ENCODE measurements around the gene EDIL3. TPM values are rescaled to one million over a fixed set of nuclear protein-coding genes. Genes with fewer than 3 reads are reported as not detected.

The EDIL3 gene
- total and polyA plus RNA-seq, 9 of the 15 experiments (the other 6 are each of a cell fraction or from before 2014, with no cell fraction given) = 0.09 TPM; not detected in 8

DNA sequence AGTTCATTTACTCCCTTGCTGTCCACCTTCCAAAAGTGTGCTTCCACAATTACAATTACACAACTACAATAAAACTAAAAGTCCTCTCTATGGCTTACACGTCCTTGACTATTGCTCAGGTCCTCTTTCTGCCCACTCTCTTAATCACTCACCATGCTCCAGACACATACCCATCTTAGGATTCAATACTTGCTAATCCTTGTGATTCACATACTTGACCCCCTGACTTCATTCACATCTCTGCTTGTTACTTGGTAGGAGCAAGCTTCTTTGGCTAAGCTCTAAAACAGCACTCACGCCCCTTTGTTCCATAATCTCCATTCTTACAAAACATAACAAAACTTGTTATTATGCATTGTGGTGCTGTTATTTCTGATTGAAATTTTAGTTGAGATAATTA, 215.8 kb downstream of the EDIL3 start:
- TF ChIP-seq, protein P1, sequence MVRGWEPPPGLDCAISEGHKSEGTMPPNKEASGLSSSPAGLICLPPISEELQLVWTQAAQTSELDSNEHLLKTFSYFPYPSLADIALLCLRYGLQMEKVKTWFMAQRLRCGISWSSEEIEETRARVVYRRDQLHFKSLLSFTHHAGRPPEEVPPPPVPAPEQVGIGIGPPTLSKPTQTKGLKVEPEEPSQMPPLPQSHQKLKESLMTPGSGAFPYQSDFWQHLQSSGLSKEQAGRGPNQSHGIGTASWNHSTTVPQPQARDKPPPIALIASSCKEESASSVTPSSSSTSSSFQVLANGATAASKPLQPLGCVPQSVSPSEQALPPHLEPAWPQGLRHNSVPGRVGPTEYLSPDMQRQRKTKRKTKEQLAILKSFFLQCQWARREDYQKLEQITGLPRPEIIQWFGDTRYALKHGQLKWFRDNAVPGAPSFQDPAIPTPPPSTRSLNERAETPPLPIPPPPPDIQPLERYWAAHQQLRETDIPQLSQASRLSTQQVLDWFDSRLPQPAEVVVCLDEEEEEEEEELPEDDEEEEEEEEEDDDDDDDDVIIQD (CRISPR knock-in tag; IDR thresholded peaks at IDR 0.05) = no peak
- TF ChIP-seq HDAC8 (tag; IDR thresholded peaks at IDR 0.05) (no peak), PHF20 (IDR thresholded peaks at IDR 0.05; ENCODE audit: partially characterized antibody) (no peak), ZNF507 (tag; conservative IDR thresholded peaks at IDR 0.05) (no peak), ATF1 (CRISPR knock-in tag; IDR thresholded peaks at IDR 0.05) (no peak), ATF1 (tag; IDR thresholded peaks at IDR 0.05) (no peak)
- DNase-seq (ENCODE audit: extremely low read depth in 1 of 4, low spot score in 3 of 4) (no peak), FAIRE-seq (no peak), ATAC-seq (no peak)
- 0% methylated on average over 2 of the region's 2 CpGs for WGBS (ENCODE audit: insufficient coverage, low coverage, missing lambda C conversion rate)
- H3K27ac ChIP-seq (ENCODE audit: extremely low read depth, low read depth, low read length) = no peak overlapping the region
- BruUV-seq (replicated peaks) = no TSS peak
- CTCF ChIA-PET (ENCODE audit: low intra/inter-chr PET ratio) = no interaction called here
- POLR2A ChIA-PET = no interaction called here
- no peak overlapping the region for H3K9ac ChIP-seq (ENCODE audit: insufficient read depth in 1 of 2, low read depth in 2 of 2, low read length in 2 of 2)
- no peaks in the 10 kb centered on the region for H3K9me1 ChIP-seq (ENCODE audit: control insufficient read depth, insufficient read depth, low read length)
- H3K79me2 ChIP-seq (ENCODE audit: control insufficient read depth, insufficient read depth, low read length) = no peaks in the 10 kb centered on the region
- no peaks in the 10 kb centered on the region; the same call in 1 of the 2 replicates for H3K9me3 ChIP-seq (replicated peaks; ENCODE audit: control insufficient read depth, insufficient read depth, low read depth, low read length)
- H3K27me3 ChIP-seq (ENCODE audit: control insufficient read depth in 2 of 2, insufficient read depth in 2 of 2, low read length in 2 of 2) = no peaks in the 10 kb centered on the region
- no peaks in the 10 kb centered on the region for H4K20me1 ChIP-seq (replicated peaks; ENCODE audit: control insufficient read depth, insufficient read depth, low read length)
- no peak overlapping the region for H3K4me2 ChIP-seq (ENCODE audit: insufficient read depth, low read length)
- no peak overlapping the region for H3K4me3 ChIP-seq
- in situ Hi-C loops (cut with MboI) (no loop called here), intact Hi-C loops (cut with micrococcal nuclease) (no loop called here)
- no peak overlapping the region for H2AFZ ChIP-seq (ENCODE audit: low read depth, low read length)
- no peaks in the 10 kb centered on the region for H3K4me1 ChIP-seq (replicated peaks in 1 of 2; ENCODE audit: control insufficient read depth in 2 of 2, insufficient read depth in 2 of 2, low read length in 2 of 2)
- H3K36me3 ChIP-seq (ENCODE audit: control insufficient read depth, insufficient read depth, low read length) = no peaks in the 10 kb centered on the region

DNA sequence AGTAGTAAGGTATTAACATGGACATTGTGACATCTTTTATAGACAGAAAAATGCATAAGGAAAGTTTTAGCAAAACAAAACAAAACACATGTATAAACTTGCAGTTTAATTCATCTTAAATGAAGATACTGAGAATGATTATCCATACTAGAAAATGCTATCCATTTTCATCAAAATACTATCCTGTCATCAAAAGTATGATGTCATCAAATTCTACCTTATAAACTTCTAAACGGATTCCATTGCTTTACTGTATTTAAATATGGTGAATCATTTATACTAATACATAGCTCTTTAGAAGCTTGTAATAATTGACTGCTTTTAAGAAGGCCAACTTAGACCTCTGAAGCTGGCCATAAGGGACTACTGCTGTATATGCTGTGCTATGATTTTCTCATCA, 221.0 kb downstream of the EDIL3 start:
- H4K20me1 ChIP-seq (replicated peaks; ENCODE audit: control insufficient read depth, insufficient read depth, low read length) = no peaks in the 10 kb centered on the region
- no TSS peak for BruUV-seq (replicated peaks)
- H3K9ac ChIP-seq (ENCODE audit: insufficient read depth in 1 of 2, low read depth in 2 of 2, low read length in 2 of 2) = no peak overlapping the region
- DNase-seq (ENCODE audit: extremely low read depth in 1 of 4, low spot score in 3 of 4) = no peak
- in situ Hi-C loops (cut with MboI) (no loop called here), intact Hi-C loops (cut with micrococcal nuclease) (no loop called here)
- no peak overlapping the region for H3K4me3 ChIP-seq
- no peaks in the 10 kb centered on the region for H3K4me1 ChIP-seq (replicated peaks in 1 of 2; ENCODE audit: control insufficient read depth in 2 of 2, insufficient read depth in 2 of 2, low read length in 2 of 2)
- H3K9me3 ChIP-seq (replicated peaks; ENCODE audit: control insufficient read depth, insufficient read depth, low read depth, low read length) = no peaks in the 10 kb centered on the region; the same call in 1 of the 2 replicates
- no peak overlapping the region for H3K4me2 ChIP-seq (ENCODE audit: insufficient read depth, low read length)
- H2AFZ ChIP-seq (ENCODE audit: low read depth, low read length) = no peak overlapping the region
- H3K27ac ChIP-seq (ENCODE audit: extremely low read depth, low read depth, low read length) = no peak overlapping the region
- ChIA-PET POLR2A (no interaction called here), CTCF (ENCODE audit: low intra/inter-chr PET ratio) (no interaction called here)
- no peaks in the 10 kb centered on the region for H3K36me3 ChIP-seq (ENCODE audit: control insufficient read depth, insufficient read depth, low read length)
- FAIRE-seq = no peak
- 0% methylated on average over 1 of the region's 1 CpG for WGBS (ENCODE audit: insufficient coverage, low coverage, missing lambda C conversion rate)
- H3K9me1 ChIP-seq (ENCODE audit: control insufficient read depth, insufficient read depth, low read length) = no peaks in the 10 kb centered on the region
- ATAC-seq = no peak
- H3K27me3 ChIP-seq (ENCODE audit: control insufficient read depth in 2 of 2, insufficient read depth in 2 of 2, low read length in 2 of 2) = no peaks in the 10 kb centered on the region
- H3K79me2 ChIP-seq (ENCODE audit: control insufficient read depth, insufficient read depth, low read length) = no peaks in the 10 kb centered on the region
- TF ChIP-seq NFRKB (IDR thresholded peaks at IDR 0.05; ENCODE audit: low read depth) (no peak), TAF15 (IDR thresholded peaks at IDR 0.05; ENCODE audit: low read depth, low read length) (no peak), RHOXF2B (CRISPR knock-in tag; conservative IDR thresholded peaks at IDR 0.05) (no peak), ZNF584 (CRISPR knock-in tag; IDR thresholded peaks at IDR 0.05; ENCODE audit: low read depth) (no peak), MCM3 (IDR thresholded peaks at IDR 0.05) (no peak), EZH2 (IDR thresholded peaks at IDR 0.05; ENCODE audit: borderline replicate concordance, low read depth, low read length) (no peak), HMG20B (CRISPR knock-in tag; IDR thresholded peaks at IDR 0.05) (no peak), NFATC3 (IDR thresholded peaks at IDR 0.05) (no peak)
- TF ChIP-seq, protein P2, sequence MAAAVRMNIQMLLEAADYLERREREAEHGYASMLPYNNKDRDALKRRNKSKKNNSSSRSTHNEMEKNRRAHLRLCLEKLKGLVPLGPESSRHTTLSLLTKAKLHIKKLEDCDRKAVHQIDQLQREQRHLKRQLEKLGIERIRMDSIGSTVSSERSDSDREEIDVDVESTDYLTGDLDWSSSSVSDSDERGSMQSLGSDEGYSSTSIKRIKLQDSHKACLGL (CRISPR knock-in tag; IDR thresholded peaks at IDR 0.05; ENCODE audit: borderline replicate concordance, poor library complexity, severe bottlenecking) = no peak
- TF ChIP-seq, protein P3, sequence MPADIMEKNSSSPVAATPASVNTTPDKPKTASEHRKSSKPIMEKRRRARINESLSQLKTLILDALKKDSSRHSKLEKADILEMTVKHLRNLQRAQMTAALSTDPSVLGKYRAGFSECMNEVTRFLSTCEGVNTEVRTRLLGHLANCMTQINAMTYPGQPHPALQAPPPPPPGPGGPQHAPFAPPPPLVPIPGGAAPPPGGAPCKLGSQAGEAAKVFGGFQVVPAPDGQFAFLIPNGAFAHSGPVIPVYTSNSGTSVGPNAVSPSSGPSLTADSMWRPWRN (IDR thresholded peaks at IDR 0.05; ENCODE audit: low read depth) = no peak

Data from K562 (cell line).